Fibroblast of skin of back (primary cell): ENCODE measurements around the gene PCDHA1.
A peak's percentile ranks its signal among the peaks of the same experiment; 100 is the strongest.

Experiments
- DNase-seq: peaks from one replicate; pipeline ENCODE4 v3.0.0-alpha.2; 2013

PCDHA1 gene

GRCh38 chr5:140923601-140924000 is 137.7 kb downstream of the PCDHA1 start:
- DNase-seq: no peak

DNA sequence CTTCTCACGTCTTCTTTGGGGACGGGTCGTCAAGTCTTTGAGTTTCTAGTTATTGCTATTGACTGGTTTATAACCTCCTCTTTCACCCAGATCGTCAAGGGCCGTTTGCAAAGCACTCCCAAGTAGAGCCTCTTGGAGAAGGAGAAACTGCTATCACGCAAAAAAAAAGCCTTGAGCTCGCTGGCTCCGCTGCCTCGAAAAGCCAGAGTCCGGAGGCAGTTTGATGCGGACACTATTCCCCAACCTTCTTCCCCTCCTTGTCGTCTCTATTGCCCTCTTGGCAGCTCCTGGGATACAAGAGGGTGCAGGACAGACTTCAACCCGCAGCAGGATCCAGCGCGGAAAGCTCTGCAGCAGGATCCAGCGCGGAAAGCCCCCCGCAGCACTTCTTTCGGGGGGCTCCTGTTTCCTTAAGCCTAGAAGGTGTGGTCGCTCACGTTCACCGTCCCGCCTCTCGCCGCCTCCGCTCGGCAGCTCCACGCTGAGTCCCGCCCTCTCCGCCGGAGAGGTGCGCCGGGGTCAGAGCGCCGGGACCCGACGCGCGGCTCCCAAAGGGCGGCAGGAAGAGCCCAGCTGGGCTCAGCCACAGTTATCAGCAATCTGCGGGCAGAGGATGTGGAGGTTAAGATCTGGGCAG is 140.0 kb downstream of the PCDHA1 start, which contains the start of gene PCDHAC1:
Gene PCDHAC1 (plus strand): TSS at position 494 of the 637 bp plus-strand sequence. CDS start 594 bp downstream, outside the sequence.
- no peak for DNase-seq

DNA sequence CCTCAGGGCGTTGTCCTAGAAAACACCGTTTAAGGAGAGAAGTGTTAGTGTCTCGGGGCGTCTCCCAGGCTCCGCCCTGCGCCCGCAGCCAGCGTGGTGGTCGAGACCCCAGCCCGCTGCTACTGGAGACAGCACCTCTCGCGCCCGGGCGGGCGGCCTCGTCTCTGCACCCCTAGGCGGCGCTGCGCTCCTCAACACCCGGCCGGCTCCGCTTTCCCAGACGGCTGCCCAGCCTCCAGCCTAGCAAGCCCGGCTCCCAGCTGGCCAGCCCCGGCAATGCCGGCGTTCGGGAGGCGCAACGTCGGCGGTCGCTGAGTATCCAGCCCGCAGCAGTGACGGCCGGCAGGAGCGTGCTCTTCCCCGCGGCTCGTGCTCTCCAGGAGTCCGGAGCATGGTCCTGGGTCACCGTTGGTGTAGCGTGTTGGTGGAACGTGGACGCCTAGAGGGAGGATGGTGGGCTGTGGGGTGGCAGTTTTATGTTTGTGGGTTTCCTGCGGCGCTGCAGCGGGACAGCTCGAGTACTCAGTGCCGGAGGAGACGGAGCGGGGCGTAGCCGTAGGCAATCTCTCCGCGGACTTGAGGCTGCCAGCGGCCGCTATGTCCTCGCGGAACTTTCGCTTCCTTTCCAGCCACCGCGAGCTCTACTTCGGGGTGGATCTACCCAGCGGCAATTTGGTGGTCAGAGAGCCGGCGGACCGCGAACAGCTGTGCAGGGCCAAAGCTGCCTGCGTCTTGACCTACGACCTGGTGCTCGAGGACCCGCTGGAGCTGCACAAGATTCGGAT is 140.7 kb downstream of the PCDHA1 start:
- peak; percentile 53 for DNase-seq

DNA sequence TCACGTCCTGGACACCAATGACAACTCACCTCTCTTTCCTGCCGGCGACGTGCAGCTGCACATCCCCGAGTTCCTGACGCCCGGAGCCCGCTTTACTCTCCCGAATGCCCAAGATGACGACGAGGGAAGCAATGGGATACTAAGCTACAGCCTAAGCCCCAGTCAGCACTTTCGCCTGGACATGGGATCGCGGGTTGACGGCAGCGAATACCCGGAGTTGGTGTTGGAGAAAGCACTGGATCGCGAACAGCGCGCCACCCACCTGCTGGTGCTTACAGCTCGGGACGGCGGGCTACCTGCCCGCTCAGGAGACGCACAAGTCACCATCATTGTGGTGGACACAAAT is 141.3 kb downstream of the PCDHA1 start:
- no peak for DNase-seq

- no peak for DNase-seq
These were observed 149.1 kb downstream of the PCDHA1 start for GRCh38 chr5:140934964-140935606.

GRCh38 chr5:140946578-140946977 is 160.6 kb downstream of the PCDHA1 start:
- no peak for DNase-seq

GRCh38 chr5:140951636-140952035 is 165.7 kb downstream of the PCDHA1 start:
- DNase-seq: no peak

- no peak for DNase-seq
These were observed 167.3 kb downstream of the PCDHA1 start for GRCh38 chr5:140953234-140953633.

GRCh38 chr5:140962190-140962589 is 176.2 kb downstream of the PCDHA1 start:
- DNase-seq: no peak

- DNase-seq: no peak
These were observed 178.4 kb downstream of the PCDHA1 start for GRCh38 chr5:140964356-140964755.

- DNase-seq: no peak
These were observed 180.0 kb downstream of the PCDHA1 start for GRCh38 chr5:140965905-140966292.

GRCh38 chr5:140966293-140967225 is 180.6 kb downstream of the PCDHA1 start, which contains the start of gene PCDHAC2:
TSS of gene PCDHAC2 (plus strand) at chr5:140966476. CDS start at chr5:140966767, 291 bp downstream.
- peak; percentile 39 for DNase-seq

- DNase-seq: peak; percentile 1
These were observed 181.4 kb downstream of the PCDHA1 start for GRCh38 chr5:140967226-140967893.

DNA sequence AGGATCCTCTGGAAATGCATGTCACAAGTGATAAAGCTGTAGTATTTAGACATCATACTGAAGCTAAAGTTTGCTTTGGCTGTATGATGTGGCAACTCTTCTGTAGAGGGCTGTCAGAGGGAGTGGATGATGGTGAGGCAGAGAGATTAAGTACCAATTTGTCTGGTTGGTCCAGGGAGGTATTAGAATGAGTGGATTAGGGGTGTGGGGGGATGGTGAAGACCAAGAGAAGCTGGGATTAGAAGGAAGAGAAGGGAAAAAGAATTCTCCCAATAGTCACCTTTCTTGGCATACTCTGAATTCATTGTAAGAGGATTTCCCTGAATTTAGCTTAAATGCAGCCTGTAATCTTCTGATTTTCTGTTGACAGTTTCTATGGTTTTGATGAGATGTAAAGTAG is 183.9 kb downstream of the PCDHA1 start:
- no peak for DNase-seq

DNA sequence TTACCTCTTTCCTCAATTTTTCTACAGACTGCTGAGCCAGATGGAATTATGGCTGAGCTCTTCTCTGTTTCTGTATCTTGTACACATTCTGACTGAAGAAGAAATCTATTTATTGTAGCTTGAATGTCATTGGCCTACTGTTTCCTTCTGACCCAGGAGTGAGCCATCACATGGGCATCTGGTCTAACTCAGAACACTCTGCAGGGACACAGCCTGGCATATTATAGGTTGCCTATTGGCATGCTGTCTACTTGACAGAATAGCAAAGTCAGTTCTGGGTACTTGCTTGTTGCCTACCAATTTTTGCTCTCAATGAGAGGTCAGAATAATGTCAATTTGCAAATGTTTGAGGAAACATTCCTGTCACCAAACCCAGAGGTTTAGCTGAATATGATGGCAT is 187.6 kb downstream of the PCDHA1 start:
- no peak for DNase-seq

GRCh38 chr5:140977003-140977402 is 191.1 kb downstream of the PCDHA1 start:
- DNase-seq: no peak

- DNase-seq: no peak
These were observed 192.3 kb downstream of the PCDHA1 start for GRCh38 chr5:140978260-140978659.

DNA sequence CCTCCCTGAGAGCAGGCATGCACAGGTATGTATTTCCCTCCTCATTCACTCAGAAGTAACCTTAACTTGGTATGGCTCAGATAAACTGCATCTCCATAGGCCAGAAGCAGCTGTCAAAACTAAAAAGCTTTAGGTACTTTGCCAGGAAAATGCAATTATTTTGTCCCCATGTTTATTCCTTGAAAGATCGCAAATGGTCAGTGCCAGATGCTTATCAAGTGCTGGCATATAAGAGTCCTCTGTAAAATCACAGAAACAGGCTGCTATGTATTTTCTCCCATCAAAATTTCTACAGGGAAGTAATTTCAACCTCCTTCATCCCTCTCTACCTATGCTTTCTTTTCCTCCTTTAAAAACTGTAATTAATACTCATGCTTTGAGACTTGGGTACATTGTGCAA is 193.0 kb downstream of the PCDHA1 start:
- DNase-seq: no peak

- DNase-seq: no peak
These were observed 196.3 kb downstream of the PCDHA1 start for GRCh38 chr5:140982083-140982716.

- DNase-seq: peak; percentile 17
These were observed 200.2 kb downstream of the PCDHA1 start for GRCh38 chr5:140986117-140986521.

GRCh38 chr5:140988100-140988499 is 202.2 kb downstream of the PCDHA1 start:
- DNase-seq: no peak
